Endothelial cell of umbilical vein (primary cell): Measurements from ENCODE around the gene FAM98C. TPM values are rescaled to one million over a fixed set of nuclear protein-coding genes. Genes with fewer than 3 reads are reported as not detected.

Source experiments
- BruUV-seq: library from RNA; stranded (reverse); fragments of 400-500 nt; replicated peaks from 2 replicates; lab custom pipeline; 2021; lab: Mats Ljungman, UMichigan
- CTCF ChIA-PET: fragments of 300-600, 350-600 bp; sonication (Branson Sonifier 250); formaldehyde crosslinking; loops from one replicate; lab custom pipeline; 2021; ENCODE audit warnings: antibody characterized with exemption, inconsistent platforms; lab: Charles Lee
- POLR2A ChIA-PET: fragments of 300-600, 350-600 bp; sonication (Branson Sonifier 250); formaldehyde crosslinking; loops from one replicate; lab custom pipeline; 2021; ENCODE audit warnings: antibody characterized with exemption, inconsistent platforms; lab: Charles Lee
- DNase-seq: peaks from one replicate; pipeline ENCODE4 v3.0.0-alpha.2; 2011; ENCODE audit warnings: low read depth, low spot score
- FAIRE-seq: peaks from 2 replicates; lab custom pipeline; 2011; peaks lifted over from hg19 to GRCh38; lab: Jason Lieb, UNC
- H2AFZ ChIP-seq: 2 replicates; pipeline ENCODE4 v1.6.0; 2012; ENCODE audit warnings: low read depth, low read length, control low read depth, inconsistent platforms
- H3K27ac ChIP-seq: 2 replicates; pipeline ENCODE4 v1.5.1; 2011; ENCODE audit warnings: low read depth, mild to moderate bottlenecking, control low read depth, low read length, moderate library complexity; ENCODE audit not compliant: insufficient read depth
- H3K27me3 ChIP-seq, 2 experiments: 2 replicates each; pipeline versions ENCODE4 v1.6.0 to v1.6.1; 2011; ENCODE audit warnings: low read length in 2 of 2, mixed read lengths in 1 of 2; ENCODE audit not compliant: control insufficient read depth in 2 of 2, insufficient read depth in 2 of 2
- H3K36me3 ChIP-seq, 2 experiments: 2 replicates in 1 of 2; 3 replicates in 1 of 2; pipeline ENCODE4 v1.5.1; 2011; ENCODE audit warnings: low read length in 2 of 2, mild to moderate bottlenecking in 1 of 2, moderate library complexity in 1 of 2; ENCODE audit not compliant: control insufficient read depth in 2 of 2, insufficient read depth in 2 of 2; ENCODE audit errors: extremely low read depth in 1 of 2
- H3K4me1 ChIP-seq: 3 replicates; pipeline ENCODE4 v1.5.1; 2011; ENCODE audit warnings: mild to moderate bottlenecking, low read length; ENCODE audit not compliant: control insufficient read depth, insufficient read depth; ENCODE audit errors: extremely low read depth
- H3K4me2 ChIP-seq: 2 replicates; pipeline ENCODE4 v1.6.1; 2011; ENCODE audit warnings: low read length, control low read depth, mixed read lengths; ENCODE audit not compliant: insufficient read depth
- H3K4me3 ChIP-seq, 3 experiments: fragments of 200-600 bp in 1 of 3; sonication (generic), shearing (Covaris generic) in 1 of 3; replicated peaks in 1 of 3; 2 replicates each; pipeline ENCODE4 v1.5.1; 2011 to 2016; ENCODE audit warnings: control low read depth in 3 of 3, low read length in 3 of 3, mild to moderate bottlenecking in 2 of 3, inconsistent platforms in 1 of 3, low read depth in 1 of 3, moderate library complexity in 1 of 3; ENCODE audit not compliant: insufficient read depth in 1 of 3
- H3K79me2 ChIP-seq: 2 replicates; pipeline ENCODE4 v1.6.0; 2012; ENCODE audit warnings: low read length, inconsistent platforms; ENCODE audit not compliant: control insufficient read depth, insufficient read depth
- H3K9ac ChIP-seq: replicated peaks from 2 replicates; pipeline ENCODE3; 2011; ENCODE audit warnings: low read length, control low read depth; ENCODE audit not compliant: insufficient read depth; ENCODE audit errors: extremely low read depth
- H3K9me1 ChIP-seq: replicated peaks from 3 replicates; pipeline ENCODE4 v1.6.0; 2011; ENCODE audit warnings: mild to moderate bottlenecking, low read length; ENCODE audit not compliant: control insufficient read depth, insufficient read depth; ENCODE audit errors: extremely low read depth
- H3K9me3 ChIP-seq: replicated peaks from 2 replicates; pipeline ENCODE4 v1.5.1; 2012; ENCODE audit warnings: low read length, inconsistent platforms; ENCODE audit not compliant: control insufficient read depth, insufficient read depth
- H4K20me1 ChIP-seq: replicated peaks from 2 replicates; pipeline ENCODE3; 2011; ENCODE audit warnings: mild to moderate bottlenecking, low read length; ENCODE audit not compliant: control insufficient read depth, insufficient read depth; ENCODE audit errors: extremely low read depth
- FOS ChIP-seq: IDR thresholded peaks from 2 replicates; pipeline ENCODE4 v1.6.1; 2011; ENCODE audit warnings: mild to moderate bottlenecking, low read length, moderate library complexity, borderline replicate concordance; ENCODE audit not compliant: insufficient read depth
- GATA2 ChIP-seq: IDR thresholded peaks from 2 replicates; pipeline ENCODE4 v1.7.0; 2011; ENCODE audit warnings: low read depth, mild to moderate bottlenecking, moderate library complexity, mixed read lengths, low read length; ENCODE audit not compliant: insufficient read length, insufficient read depth
- JUN ChIP-seq: IDR thresholded peaks from 2 replicates; pipeline ENCODE4 v1.6.1; 2011; ENCODE audit warnings: borderline replicate concordance, low read depth; ENCODE audit not compliant: insufficient read length, insufficient read depth
- MYC ChIP-seq: IDR thresholded peaks from one replicate; pipeline ENCODE4 v1.6.1; 2011; ENCODE audit warnings: mild to moderate bottlenecking, low read depth, low read length
- POLR2A ChIP-seq: IDR thresholded peaks from 2 replicates; pipeline ENCODE4 v1.6.1; 2012; ENCODE audit warnings: low read depth, mild to moderate bottlenecking, control low read depth, low read length
- POLR2AphosphoS5 ChIP-seq: IDR thresholded peaks from 2 replicates; pipeline ENCODE4 v1.6.1; 2012; ENCODE audit warnings: low read depth, mild to moderate bottlenecking, control low read depth, low read length, moderate library complexity; ENCODE audit not compliant: insufficient read depth
- dilution Hi-C: fragments of 300-500 bp; cut with MboI; formaldehyde crosslinking; loops from one replicate; pipeline ENCODE4 v1.15.0; 2019; ENCODE audit warnings: low sequenced_read_pairs; ENCODE audit not compliant: extremely low pct_ligation_motif_present
- intact Hi-C: fragments of 100-400 bp; cut with micrococcal nuclease; formaldehyde crosslinking; loops from one replicate; pipeline ENCODE4 v1.10.0; 2022
- polyA plus RNA-seq, 4 experiments: library from polyadenylated mRNA; depleted of rRNA in 3 of 4; stranded (reverse) in 3 of 4; unstranded in 1 of 4; fragments of >200 nt; gene quantifications; 2 replicates each; pipeline versions ENCODE4 v1.2.1 to v1.2.3, GENCODE V29; 2011 to 2012; ENCODE audit warnings: missing spikeins in 1 of 4
- total RNA-seq: library from RNA; stranded (reverse); gene quantifications from 2 replicates; pipeline ENCODE4 v1.2.3, GENCODE V29; 2021
- TF ChIP-seq, protein P1 (sequence below): IDR thresholded peaks from 2 replicates; pipeline ENCODE4 v1.6.1; 2011; ENCODE audit not compliant: insufficient read depth, insufficient read length

Gene FAM98C
- total and polyA plus RNA-seq, 2 donors (not counting 3 experiments of a cell fraction or from before 2014, with no cell fraction given) = 12.6 to 13.0 TPM

DNA sequence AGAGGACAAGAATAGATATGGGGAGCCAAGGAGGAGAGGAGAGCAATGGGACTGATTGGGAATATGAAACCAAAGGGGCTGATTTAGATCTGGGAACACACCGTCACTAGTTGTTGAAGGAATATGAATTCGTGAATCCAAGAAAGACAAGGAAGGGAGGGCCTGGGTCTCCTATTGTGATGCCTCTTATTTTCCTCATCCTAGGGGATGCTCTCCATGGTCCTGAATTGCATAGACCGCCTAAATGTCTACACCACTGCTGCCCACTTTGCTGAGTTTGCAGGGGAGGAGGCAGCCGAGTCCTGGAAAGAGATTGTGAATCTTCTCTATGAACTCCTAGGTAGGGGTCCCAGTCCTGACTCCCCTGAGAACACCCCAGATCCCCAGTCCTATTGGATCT is 52.1 kb downstream of the FAM98C start:
- TF ChIP-seq, protein P1, sequence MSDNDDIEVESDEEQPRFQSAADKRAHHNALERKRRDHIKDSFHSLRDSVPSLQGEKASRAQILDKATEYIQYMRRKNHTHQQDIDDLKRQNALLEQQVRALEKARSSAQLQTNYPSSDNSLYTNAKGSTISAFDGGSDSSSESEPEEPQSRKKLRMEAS = no peak
- TF ChIP-seq POLR2A = no peak
- no peak for TF ChIP-seq FOS
- no peak for TF ChIP-seq GATA2
- TF ChIP-seq JUN = no peak
- TF ChIP-seq MYC = no peak
- Histone ChIP-seq H3K4me2 (no peak overlapping the region), H3K9me1 (no peaks in the 10 kb centered on the region), H3K27me3 (no peaks in the 10 kb centered on the region), H2AFZ (no peak overlapping the region), H3K9me3 (no peaks in the 10 kb centered on the region), H4K20me1 (no peaks in the 10 kb centered on the region), H3K4me1 (no peaks in the 10 kb centered on the region), H3K79me2 (no peaks in the 10 kb centered on the region), H3K27ac (no peak overlapping the region), H3K9ac (no peak overlapping the region), H3K36me3 (no peaks in the 10 kb centered on the region), H3K4me3 (no peak overlapping the region)
- ChIA-PET CTCF (no interaction called here), POLR2A (no interaction called here)
- DNase-seq (no peak), FAIRE-seq (no peak)
- intact Hi-C loops = no loop called here
- dilution Hi-C loops = no loop called here
- no TSS peak for BruUV-seq

DNA sequence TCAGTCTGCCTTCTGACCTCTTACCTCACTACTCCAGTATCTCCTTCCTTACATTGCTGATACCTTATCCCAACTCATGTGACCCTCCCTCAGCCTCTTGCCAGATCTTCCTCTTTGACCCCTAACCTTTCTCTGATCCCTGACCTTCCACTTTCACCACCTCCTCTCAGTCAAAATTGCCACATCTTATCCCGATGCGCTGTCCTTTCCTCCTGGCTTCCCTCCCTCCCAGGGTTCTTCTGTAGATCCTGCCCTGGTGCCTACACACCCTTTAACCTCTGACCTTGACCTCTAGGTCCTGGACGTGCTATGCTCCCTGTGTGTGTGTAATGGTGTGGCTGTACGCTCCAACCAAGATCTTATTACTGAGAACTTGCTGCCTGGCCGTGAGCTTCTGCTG is 54.3 kb downstream of the FAM98C start:
- Histone ChIP-seq H4K20me1 (no peaks in the 10 kb centered on the region), H3K4me1 (no peaks in the 10 kb centered on the region), H3K9ac (no peak overlapping the region), H3K4me3 (no peak overlapping the region), H3K36me3 (no peaks in the 10 kb centered on the region), H3K27ac (no peak overlapping the region), H3K79me2 (no peaks in the 10 kb centered on the region), H3K27me3 (no peaks in the 10 kb centered on the region), H3K9me1 (no peaks in the 10 kb centered on the region), H2AFZ (no peak overlapping the region), H3K4me2 (no peak overlapping the region), H3K9me3 (no peaks in the 10 kb centered on the region)
- intact Hi-C loops (no loop called here), dilution Hi-C loops (no loop called here)
- DNase-seq (no peak), FAIRE-seq (no peak)
- CTCF ChIA-PET = no interaction called here
- TF ChIP-seq MYC = no peak
- no peak for TF ChIP-seq POLR2AphosphoS5
- no peak for TF ChIP-seq GATA2
- POLR2A ChIA-PET = no interaction called here
- BruUV-seq = no TSS peak
